Naive thymus-derived CD8-positive, alpha-beta T cell (primary cell): ENCODE measurements around the gene OR8S1. TPM values are rescaled to one million over a fixed set of nuclear protein-coding genes. Genes with fewer than 3 reads are reported as not detected.
"Not testable (repeated sequence)": the region's sequence is repeated elsewhere in the genome, so short reads cannot be mapped to it uniquely, and the experiment has no call there.

Experiments used
- ATAC-seq, 2 donors: fragments of 150-1000 bp; cut with Tn5 transposase in 1 of 2; sonication (Bioruptor Pico), chemical (Tn5 transposase) in 1 of 2; 1 replicate in 1 of 2; 2 replicates in 1 of 2; pipeline ENCODE4 v1.10.0; 2021; ENCODE audit warnings: mild to moderate bottlenecking in 2 of 2, moderate library complexity in 2 of 2
- POLR2A ChIA-PET: fragments of 350-600 bp; sonication (Branson Sonifier 250); formaldehyde crosslinking; loops from one replicate; lab custom pipeline; 2021; ENCODE audit warnings: antibody characterized with exemption; lab: Charles Lee
- DNase-seq, 10 donors: peaks; one replicate each; pipeline versions ENCODE4 v3.0.0 to v3.0.0-alpha.2; 2020 to 2022
- H3K27ac Mint-ChIP-seq, 10 donors: one replicate each; pipeline ENCODE4 v1.8.0; 2020 to 2022; ENCODE audit warnings: mild to moderate bottlenecking in 10 of 10, mixed read lengths in 10 of 10, moderate library complexity in 4 of 10, inconsistent platforms in 1 of 10
- H3K27me3 Mint-ChIP-seq, 5 donors: one replicate each; pipeline ENCODE4 v1.8.0; 2021 to 2022; ENCODE audit warnings: mixed read lengths in 5 of 5
- H3K36me3 Mint-ChIP-seq, 3 donors: one replicate each; pipeline ENCODE4 v1.8.0; 2020 to 2022; ENCODE audit warnings: mixed read lengths in 3 of 3, mild to moderate bottlenecking in 2 of 3, inconsistent platforms in 1 of 3
- H3K4me1 Mint-ChIP-seq, 4 donors: one replicate each; pipeline ENCODE4 v1.8.0; 2021 to 2022; ENCODE audit warnings: mixed read lengths in 4 of 4
- H3K4me3 Mint-ChIP-seq, 10 donors: one replicate each; pipeline ENCODE4 v1.8.0; 2020 to 2022; ENCODE audit warnings: mild to moderate bottlenecking in 10 of 10, mixed read lengths in 10 of 10, moderate library complexity in 6 of 10, inconsistent platforms in 1 of 10
- H3K9me3 Mint-ChIP-seq, 9 donors: one replicate each; pipeline ENCODE4 v1.8.0; 2020 to 2022; ENCODE audit warnings: mixed read lengths in 9 of 9, mild to moderate bottlenecking in 3 of 9, inconsistent platforms in 1 of 9, moderate library complexity in 1 of 9
- polyA plus RNA-seq, 3 donors: library from polyadenylated mRNA; unstranded; fragments of 300-500 nt; fragmentation: Illumina TruSeq; gene quantifications; one replicate each; pipeline ENCODE4 v1.2.3, GENCODE V29; 2021
- total RNA-seq, 8 experiments: library from RNA in 2 of 8; stranded (reverse) in 2 of 8; gene quantifications; one replicate each; pipeline ENCODE4 v1.2.3 and lab custom pipeline; 2021 to 2026

The OR8S1 gene
- total and polyA plus RNA-seq, 5 experiments from 2014 or later: not detected

DNA sequence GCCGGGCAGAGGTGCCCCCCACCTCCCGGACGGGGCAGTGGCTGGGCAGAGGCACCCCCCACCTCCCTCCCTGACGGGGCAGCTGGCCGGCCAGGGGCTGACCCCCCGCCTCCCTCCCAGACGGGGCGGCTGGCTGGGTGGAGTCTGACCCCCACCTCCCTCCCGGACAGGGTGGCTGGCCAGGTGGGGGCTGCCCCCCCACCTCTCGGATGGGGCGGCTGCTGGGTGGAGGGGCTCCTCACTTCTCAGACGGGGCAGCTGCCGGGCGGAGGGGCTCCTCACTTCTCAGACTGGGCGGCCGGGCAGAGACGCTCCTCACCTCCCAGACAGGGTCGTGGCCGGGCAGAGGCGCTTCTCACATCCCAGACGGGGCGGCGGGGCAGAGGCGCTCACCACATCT is 5.1 kb upstream of the OR8S1 start:
- H3K9me3 Mint-ChIP-seq, H3K27ac Mint-ChIP-seq, ATAC-seq, H3K27me3 Mint-ChIP-seq, H3K4me1 Mint-ChIP-seq, DNase-seq, POLR2A ChIA-PET, H3K36me3 Mint-ChIP-seq, H3K4me3 Mint-ChIP-seq: not testable (repeated sequence)

DNA sequence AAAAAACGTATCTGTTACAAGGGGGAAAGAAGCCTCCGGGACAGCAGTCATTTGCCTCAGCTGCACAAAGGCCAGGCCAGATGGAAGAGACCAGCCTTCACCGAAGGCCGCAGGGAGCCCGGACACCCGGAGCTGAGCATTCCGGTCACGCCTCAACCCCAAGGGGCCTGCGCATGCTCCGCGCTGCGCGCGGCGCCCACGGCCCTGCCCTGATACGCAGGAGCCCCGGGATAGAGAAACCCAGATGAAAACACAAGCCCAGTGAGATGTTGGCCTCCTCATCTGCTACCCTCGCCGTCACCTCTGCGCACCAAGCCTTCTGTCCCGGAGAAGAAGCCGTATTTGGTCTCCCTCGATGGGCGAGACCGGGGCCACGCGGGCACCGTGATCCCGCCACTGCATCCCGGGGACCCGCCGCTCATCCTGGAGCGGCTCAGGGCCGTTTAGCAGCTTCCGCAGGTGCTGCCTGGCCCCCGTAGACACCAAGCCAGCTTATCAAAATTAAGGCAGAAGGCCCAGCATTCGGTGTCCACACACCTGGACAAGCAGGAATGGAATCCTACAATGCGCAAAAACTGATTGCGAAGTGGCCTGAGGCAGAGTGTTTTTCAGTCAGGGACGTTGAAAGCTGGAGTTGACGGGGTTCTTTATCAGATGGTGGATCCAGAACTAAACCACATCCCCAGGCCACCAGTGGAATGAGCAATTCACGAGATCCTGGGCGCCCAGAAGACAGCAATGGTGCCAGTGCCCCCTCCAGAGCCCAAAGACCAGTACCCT is 2.6 kb downstream of the OR8S1 start:
- DNase-seq (no peak), ATAC-seq (no peak)
- POLR2A ChIA-PET: interaction anchor here (0.7 kb wide), 1 partner anchor 10 kb away, joined by 4 read pairs; no protein-coding TSS in a partner anchor
- Mint-ChIP-seq H3K27ac (no peak overlapping the region), H3K36me3 (no peaks in the 10 kb centered on the region), H3K4me1 (peaks cover 10 to 20% (median 19%) of the 10 kb centered on the region in 4 donors), H3K4me3 (no peak overlapping the region), H3K27me3 (peaks cover 0 to 3% (median 1%) of the 10 kb centered on the region in 5 donors), H3K9me3 (no peaks in the 10 kb centered on the region)

DNA sequence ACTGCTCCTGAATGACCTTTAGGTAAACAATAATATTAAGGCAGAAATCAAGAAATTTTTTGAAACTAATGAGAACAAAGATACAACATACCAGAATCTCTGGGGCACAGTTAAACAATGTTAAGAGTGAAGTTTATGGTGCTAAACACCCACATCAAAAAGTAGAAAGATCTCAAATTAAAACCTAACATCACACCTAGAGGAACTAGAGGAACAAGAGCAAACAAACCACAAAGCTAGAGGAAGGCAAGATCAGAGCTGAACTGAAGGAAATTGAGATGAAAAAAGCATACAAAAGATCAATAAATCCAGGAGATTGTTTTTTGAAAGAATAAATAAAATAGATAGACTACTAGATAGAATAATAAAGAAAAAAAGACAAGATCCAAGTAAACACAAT is 7.2 kb downstream of the OR8S1 start:
- DNase-seq (peak in 3 of 10 donors; percentile 25 to 67 (median 57)), ATAC-seq (peak; percentile 49 to 86)
- Mint-ChIP-seq H3K4me1 (peaks cover 13 to 30% (median 28%) of the 10 kb centered on the region in 4 donors), H3K27me3 (no peaks in the 10 kb centered on the region), H3K9me3 (no peaks in the 10 kb centered on the region), H3K4me3 (peak overlapping the region in 9 of 10 donors; percentile 12 to 65 (median 48)), H3K36me3 (peaks cover 0 to 6% (median 0%) of the 10 kb centered on the region in 3 donors), H3K27ac (peak overlapping the region in 6 of 10 donors; percentile 0 to 83 (median 2))
- POLR2A ChIA-PET: no interaction called here

DNA sequence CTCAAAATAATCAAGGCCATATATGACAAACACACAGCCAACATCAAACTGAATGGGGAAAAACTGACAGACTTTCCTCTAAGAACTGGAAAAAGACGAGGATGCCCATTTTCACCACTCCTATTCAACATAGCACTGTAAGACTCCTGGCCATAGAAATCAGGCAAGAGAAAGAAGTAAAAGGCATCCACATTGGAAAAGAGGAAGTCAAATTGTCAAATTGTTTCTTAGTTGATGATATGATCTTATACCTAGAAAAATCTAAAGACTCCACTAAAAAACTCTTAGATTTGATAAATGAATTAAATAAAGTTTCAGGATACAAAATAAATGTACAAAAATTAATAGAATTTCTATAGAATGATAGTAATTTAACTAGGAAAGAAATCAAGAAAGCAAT is 11.2 kb downstream of the OR8S1 start:
- no peaks in the 10 kb centered on the region for H3K27me3 Mint-ChIP-seq
- no peak overlapping the region for H3K4me3 Mint-ChIP-seq
- ATAC-seq (no peak), DNase-seq (no peak)
- peaks cover 0 to 6% (median 0%) of the 10 kb centered on the region in 3 donors for H3K36me3 Mint-ChIP-seq
- H3K27ac Mint-ChIP-seq: no peak overlapping the region
- H3K4me1 Mint-ChIP-seq: peaks cover 13 to 25% (median 21%) of the 10 kb centered on the region in 4 donors
- POLR2A ChIA-PET: no interaction called here
- H3K9me3 Mint-ChIP-seq: no peaks in the 10 kb centered on the region

DNA sequence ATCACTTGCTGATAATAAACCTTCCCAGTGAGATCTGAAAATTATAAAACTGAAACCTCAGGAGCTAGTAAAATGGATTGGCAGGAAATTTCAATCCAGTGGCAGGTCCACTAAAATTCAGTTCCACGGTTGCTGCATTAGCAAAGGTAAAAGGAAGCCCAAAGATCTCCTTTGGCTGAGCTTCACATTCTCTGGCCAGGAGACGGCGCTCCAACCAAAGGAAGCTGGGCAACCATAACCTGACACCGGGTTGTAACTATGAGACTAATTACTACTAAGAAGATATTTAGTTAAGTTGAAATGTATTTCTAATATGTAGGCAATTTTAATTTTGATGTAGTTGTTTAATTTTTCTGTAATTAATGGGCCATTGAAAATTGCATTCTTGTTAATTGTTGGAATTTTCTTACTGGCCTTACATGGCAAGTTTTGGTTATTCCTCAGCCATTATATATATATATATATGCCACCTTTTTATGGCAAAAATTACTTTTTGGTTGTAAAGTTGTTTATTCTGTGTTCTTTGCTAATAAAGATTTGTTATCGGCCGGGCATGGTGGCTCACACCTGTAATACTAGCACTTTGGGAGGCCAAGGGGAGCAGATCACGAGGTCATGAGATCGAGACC is 17.0 kb downstream of the OR8S1 start:
- H3K4me1 Mint-ChIP-seq: peaks cover 0 to 5% (median 1%) of the 10 kb centered on the region in 4 donors
- H3K27ac Mint-ChIP-seq: no peak overlapping the region
- peak in 9 of 10 donors; percentile 6 to 67 (median 45) for DNase-seq
- H3K9me3 Mint-ChIP-seq: peaks cover 0 to under 1% (median 0%) of the 10 kb centered on the region in 9 donors
- no peak overlapping the region for H3K4me3 Mint-ChIP-seq
- POLR2A ChIA-PET: interaction anchor here (0.7 kb wide), 1 partner anchor 80 kb away, joined by 3 read pairs; no protein-coding TSS in a partner anchor
- no peaks in the 10 kb centered on the region for H3K36me3 Mint-ChIP-seq
- ATAC-seq: peak; percentile 43 to 50
- peaks cover 0 to 12% (median 0%) of the 10 kb centered on the region in 5 donors for H3K27me3 Mint-ChIP-seq

DNA sequence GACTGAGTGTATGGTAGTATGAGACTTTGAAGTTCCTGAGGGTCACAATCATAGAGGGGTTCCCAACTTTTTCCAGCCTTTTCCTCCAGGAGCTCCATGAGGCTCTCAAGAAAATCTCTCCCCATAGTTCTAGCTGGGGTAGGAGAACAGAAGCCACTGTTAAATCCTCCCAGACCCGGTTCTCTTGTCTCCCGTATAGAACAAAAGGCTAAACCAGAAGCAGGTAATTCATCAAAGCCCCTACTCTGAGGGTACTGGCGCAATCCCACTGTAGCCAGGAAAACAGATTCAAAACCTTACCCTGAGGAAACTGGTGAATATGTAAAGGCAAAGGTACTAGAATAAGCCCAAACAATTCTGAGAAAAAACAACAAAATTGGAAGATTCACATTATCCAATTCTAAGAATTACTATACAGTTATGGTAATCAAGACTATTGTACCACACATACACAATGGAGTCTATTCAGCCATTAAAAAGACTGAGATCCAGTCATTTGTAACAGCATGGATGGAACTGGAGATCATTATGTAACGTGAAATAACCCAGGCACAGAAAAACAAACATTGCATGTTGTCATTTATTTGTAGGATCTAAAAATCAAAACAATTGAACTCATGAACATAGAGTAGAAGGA is 20.5 kb downstream of the OR8S1 start:
- Mint-ChIP-seq H3K27ac (no peak overlapping the region), H3K9me3 (peaks cover 0 to 10% (median 2%) of the 10 kb centered on the region in 9 donors), H3K27me3 (peaks cover 0 to 14% (median 0%) of the 10 kb centered on the region in 5 donors), H3K4me3 (no peak overlapping the region), H3K36me3 (peaks cover 0 to 2% (median 0%) of the 10 kb centered on the region in 3 donors), H3K4me1 (peaks cover 0 to 5% (median 1%) of the 10 kb centered on the region in 4 donors)
- DNase-seq (no peak), ATAC-seq (no peak)
- POLR2A ChIA-PET: no interaction called here

DNA sequence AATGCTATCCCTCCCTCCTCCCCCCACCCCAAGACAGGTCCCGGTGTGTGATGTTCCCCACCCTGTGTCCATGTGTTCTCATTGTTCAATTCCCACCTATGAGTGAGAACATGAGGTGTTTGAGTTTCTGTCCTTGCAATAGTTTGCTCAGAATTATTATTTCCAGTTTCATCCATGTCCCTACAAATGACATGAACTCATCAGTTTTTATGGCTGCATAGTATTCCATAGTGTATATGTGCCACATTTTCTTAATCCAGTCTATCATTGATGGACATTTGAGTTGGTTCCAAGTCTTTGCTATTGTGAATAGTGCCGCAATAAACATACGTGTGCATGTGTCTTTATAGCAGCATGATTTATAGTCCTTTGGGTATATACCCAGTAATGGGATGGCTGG is 21.6 kb downstream of the OR8S1 start:
- ATAC-seq, DNase-seq, H3K4me1 Mint-ChIP-seq, H3K27ac Mint-ChIP-seq, H3K4me3 Mint-ChIP-seq, POLR2A ChIA-PET, H3K36me3 Mint-ChIP-seq: not testable (repeated sequence)
- Mint-ChIP-seq H3K27me3 (peaks cover 0 to 14% (median 3%) of the 10 kb centered on the region in 5 donors), H3K9me3 (peaks cover 0 to 12% (median 5%) of the 10 kb centered on the region in 9 donors)

DNA sequence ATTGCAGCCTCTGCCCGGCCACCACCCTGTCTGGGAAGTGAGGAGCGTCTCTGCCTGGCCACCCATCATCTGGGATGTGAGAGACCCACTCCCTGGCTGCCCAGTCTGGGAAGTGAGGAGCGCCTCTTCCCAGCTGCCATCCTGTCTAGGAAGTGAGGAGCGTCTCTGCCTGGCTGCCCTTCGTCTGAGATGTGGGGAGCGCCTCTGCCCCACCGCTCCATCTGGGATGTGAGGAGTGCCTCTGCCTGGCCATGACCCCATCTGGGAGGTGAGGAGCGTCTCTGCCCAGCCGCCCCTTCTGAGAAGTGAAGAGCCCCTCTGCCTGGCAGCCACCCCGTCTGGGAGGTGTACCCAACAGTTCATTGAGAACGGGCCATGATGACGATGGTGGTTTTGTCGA is 26.2 kb downstream of the OR8S1 start:
- H3K4me3 Mint-ChIP-seq, H3K36me3 Mint-ChIP-seq, ATAC-seq, POLR2A ChIA-PET, DNase-seq, H3K27ac Mint-ChIP-seq, H3K4me1 Mint-ChIP-seq: not testable (repeated sequence)
- Mint-ChIP-seq H3K27me3 (peaks cover 0 to 18% (median 8%) of the 10 kb centered on the region in 5 donors), H3K9me3 (peaks cover 0 to 12% (median 5%) of the 10 kb centered on the region in 9 donors)

DNA sequence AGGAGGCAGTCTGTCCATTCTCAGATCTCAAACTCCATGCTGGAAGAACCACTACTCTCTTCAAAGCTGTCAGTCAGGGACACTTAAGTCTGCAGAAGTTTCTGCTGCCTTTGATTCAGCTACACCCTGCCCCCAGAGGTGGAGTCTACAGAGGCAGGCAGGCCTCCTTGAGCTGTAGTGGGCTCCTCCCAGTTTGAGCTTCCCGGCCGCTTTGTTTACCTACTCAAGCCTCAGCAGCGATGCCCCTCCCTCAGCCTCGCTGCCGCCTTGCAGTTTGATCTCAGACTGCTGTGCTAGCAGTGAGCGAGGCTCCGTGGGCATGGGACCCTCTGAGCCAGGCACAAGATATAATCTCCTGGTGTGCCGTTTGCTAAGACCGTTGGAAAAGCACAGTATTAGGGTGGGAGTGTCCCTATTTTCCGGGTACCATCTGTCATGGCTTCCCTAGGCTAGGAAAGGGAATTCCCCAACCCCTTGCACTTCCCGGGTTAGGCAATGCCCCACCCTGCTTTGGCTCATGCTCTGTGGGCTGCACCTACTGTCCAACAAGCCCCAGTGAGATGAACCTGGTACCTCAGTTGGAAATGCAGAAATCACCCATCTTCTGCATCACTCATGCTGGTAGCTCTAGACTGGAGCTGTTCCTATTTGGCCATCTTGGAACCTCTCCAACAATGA is 28.4 kb downstream of the OR8S1 start:
- H3K27ac Mint-ChIP-seq, H3K9me3 Mint-ChIP-seq, H3K36me3 Mint-ChIP-seq, POLR2A ChIA-PET, H3K4me1 Mint-ChIP-seq, ATAC-seq: not testable (repeated sequence)
- H3K27me3 Mint-ChIP-seq: peaks cover 0 to 22% (median 10%) of the 10 kb centered on the region in 5 donors
- H3K4me3 Mint-ChIP-seq: peak overlapping the region in 1 of 10 donors; percentile 38
- peak in 2 of 10 donors; percentile 8 to 23 for DNase-seq

DNA sequence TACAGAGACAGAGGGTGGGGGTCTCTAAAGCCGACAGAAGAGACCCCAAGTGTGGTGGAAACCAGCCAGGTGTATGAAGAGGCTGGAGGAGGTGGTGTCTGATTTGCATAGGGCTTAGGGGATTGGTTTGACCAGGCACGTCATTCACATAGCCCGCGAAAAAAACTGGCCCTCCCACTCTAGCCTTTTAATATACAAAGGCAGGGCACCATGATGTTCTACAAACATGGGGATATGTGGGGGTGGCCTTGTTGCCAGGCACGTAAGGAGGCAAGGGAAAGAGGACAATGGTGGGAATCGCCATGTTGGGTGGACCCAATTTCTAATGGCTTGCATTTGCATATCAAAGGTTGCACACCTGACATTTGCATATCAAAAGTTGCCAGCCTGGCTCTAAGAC is 31.2 kb downstream of the OR8S1 start:
- no peaks in the 10 kb centered on the region for H3K36me3 Mint-ChIP-seq

DNA sequence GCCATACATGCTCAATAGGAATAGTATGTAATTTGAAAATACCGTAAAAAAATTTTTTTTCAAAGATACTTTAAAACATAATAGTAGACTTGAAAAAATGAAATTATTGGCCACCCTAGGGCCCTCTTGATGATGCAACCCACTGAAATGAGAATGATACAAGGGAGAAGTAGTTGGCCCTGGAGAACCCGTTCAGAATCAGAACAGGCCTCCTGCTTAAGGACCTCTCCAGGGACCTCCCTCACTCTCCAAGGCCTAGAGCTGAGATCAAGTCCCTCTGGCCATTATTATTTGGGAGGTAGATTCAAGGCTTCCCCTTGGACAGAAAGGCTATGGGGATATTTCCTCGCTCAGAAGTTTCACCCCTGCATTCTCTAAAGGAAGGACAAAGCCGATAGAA is 32.5 kb downstream of the OR8S1 start:
- H3K36me3 Mint-ChIP-seq: no peaks in the 10 kb centered on the region
- H3K27me3 Mint-ChIP-seq: peaks cover 3 to 31% (median 16%) of the 10 kb centered on the region in 5 donors
- ATAC-seq (no peak), DNase-seq (no peak)
- no peaks in the 10 kb centered on the region for H3K4me1 Mint-ChIP-seq
- H3K9me3 Mint-ChIP-seq: peaks cover 0 to under 1% (median 0%) of the 10 kb centered on the region in 9 donors
- no peak overlapping the region for H3K27ac Mint-ChIP-seq
- no peak overlapping the region for H3K4me3 Mint-ChIP-seq
- POLR2A ChIA-PET: no interaction called here

More for the DNA sequence above, 31.2 kb downstream of the OR8S1 start:
- POLR2A ChIA-PET: no interaction called here
- Mint-ChIP-seq H3K4me3 (no peak overlapping the region), H3K27ac (peak overlapping the region in 1 of 10 donors; percentile 83), H3K4me1 (peaks cover 0 to 5% (median 0%) of the 10 kb centered on the region in 4 donors), H3K9me3 (peaks cover 0 to 3% (median 0%) of the 10 kb centered on the region in 9 donors), H3K27me3 (peaks cover 3 to 30% (median 19%) of the 10 kb centered on the region in 5 donors)
- no peak for DNase-seq
- ATAC-seq: no peak

DNA sequence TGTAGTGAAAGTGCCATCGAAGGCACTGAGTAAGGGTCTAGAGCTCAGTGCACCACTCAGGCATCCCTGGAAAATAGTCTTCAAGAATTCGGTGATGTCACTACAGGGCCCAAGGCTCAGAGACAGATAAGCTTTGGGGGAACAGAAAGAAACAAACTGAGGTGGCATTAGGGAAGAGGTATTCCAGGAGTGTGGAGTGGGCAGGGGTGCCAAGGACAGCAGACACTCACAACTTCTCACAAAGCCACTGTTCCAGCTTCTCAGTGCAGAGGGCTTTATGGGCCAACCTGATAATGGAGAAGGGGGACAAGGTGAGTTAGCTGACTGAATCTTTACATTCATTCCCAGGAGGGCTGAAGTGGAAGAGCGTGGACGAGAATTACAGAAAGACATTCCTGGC is 42.3 kb downstream of the OR8S1 start:
- Mint-ChIP-seq H3K4me3 (no peak overlapping the region), H3K4me1 (peaks cover 0 to 7% (median 2%) of the 10 kb centered on the region in 4 donors), H3K36me3 (no peaks in the 10 kb centered on the region), H3K27ac (no peak overlapping the region), H3K9me3 (no peaks in the 10 kb centered on the region), H3K27me3 (peaks cover 9 to 28% (median 19%) of the 10 kb centered on the region in 5 donors)
- DNase-seq (no peak), ATAC-seq (no peak)
- POLR2A ChIA-PET: no interaction called here
